Loucy (cell line): ENCODE results near the gene TTLL7.

Experiments used
- CTCF ChIP-seq: fragments of 200-600 bp; sonication (generic); conservative IDR thresholded peaks from 2 replicates; pipeline ENCODE4 v1.5.1; 2014; ENCODE audit warnings: mild to moderate bottlenecking, antibody characterized with exemption, low read length
- EZH2phosphoT487 ChIP-seq: fragments of 200-600 bp; IDR thresholded peaks from 2 replicates; pipeline ENCODE4 v1.6.1; 2018; ENCODE audit warnings: antibody characterized with exemption, mild to moderate bottlenecking, moderate library complexity, borderline replicate concordance

- TF ChIP-seq EZH2phosphoT487: no peak
- no peak for TF ChIP-seq CTCF
These were observed 152.8 kb downstream of the TTLL7 start for GRCh38 chr1:83846138-83846537.
